ENCODE measurements around the gene HEPHL1.

- TF ChIP-seq CTCF (IDR thresholded peaks at IDR 0.05; ENCODE audit: low read length), result no peak
- TF ChIP-seq EZH2 (IDR thresholded peaks at IDR 0.05; ENCODE audit: borderline replicate concordance, low read length), result no peak
These were observed 11.0 kb upstream of the HEPHL1 start for GRCh38 chr11:94010136-94010535.

Measured in OCI-LY1 (cell line).